Lower lobe of right lung (tissue), 2 donors: ENCODE measurements around the gene GET4. TPM values are rescaled to one million over a fixed set of nuclear protein-coding genes. Genes with fewer than 3 reads are reported as not detected.

Source experiments
- ATAC-seq, 2 donors: fragments of 200-7000 bp; cut with Tn5 transposase; one replicate each; pipeline ENCODE4 v1.9.1; 2020 to 2022; ENCODE audit warnings: mild to moderate bottlenecking in 2 of 2, moderate library complexity in 2 of 2
- DNase-seq: peaks from one replicate; pipeline ENCODE4 v3.0.0-alpha.2; 2020
- H3K27ac ChIP-seq: fragments of 200-600 bp; one replicate; pipeline ENCODE4 v1.8.0; 2022
- H3K27me3 ChIP-seq: fragments of 200-600 bp; one replicate; pipeline ENCODE4 v1.8.0; 2022; ENCODE audit warnings: low read depth
- H3K36me3 ChIP-seq: fragments of 200-600 bp; one replicate; pipeline ENCODE4 v1.8.0; 2022; ENCODE audit warnings: mild to moderate bottlenecking
- H3K4me1 ChIP-seq: fragments of 200-600 bp; one replicate; pipeline ENCODE4 v1.8.0; 2022
- H3K4me3 ChIP-seq: fragments of 200-600 bp; one replicate; pipeline ENCODE4 v1.8.0; 2022; ENCODE audit warnings: mild to moderate bottlenecking
- H3K9me3 ChIP-seq: fragments of 200-600 bp; one replicate; pipeline ENCODE4 v1.8.0; 2022
- CTCF ChIP-seq: fragments of 200-600 bp; IDR thresholded peaks from one replicate; pipeline ENCODE4 v1.8.0; 2022; ENCODE audit warnings: antibody characterized with exemption, mild to moderate bottlenecking
- intact Hi-C: fragments of 100-400 bp; cut with DNase I; formaldehyde crosslinking; loops from one replicate; pipeline ENCODE4 v1.11.0; 2022
- total RNA-seq: library from RNA; stranded (reverse); fragmentation: NEBNext Ultra II Directional; extraction: Animal tissue kit (Norgen Biotek cat#: 25700); gene quantifications from one replicate; pipeline ENCODE4 v1.2.1, GENCODE V29; 2021
- donor health status: DM: no; HTN: yes; CAD: no; lungs with severe emphysema.

Gene GET4
- total RNA-seq, 1 donor from 2014 or later = 31.7 TPM

DNA sequence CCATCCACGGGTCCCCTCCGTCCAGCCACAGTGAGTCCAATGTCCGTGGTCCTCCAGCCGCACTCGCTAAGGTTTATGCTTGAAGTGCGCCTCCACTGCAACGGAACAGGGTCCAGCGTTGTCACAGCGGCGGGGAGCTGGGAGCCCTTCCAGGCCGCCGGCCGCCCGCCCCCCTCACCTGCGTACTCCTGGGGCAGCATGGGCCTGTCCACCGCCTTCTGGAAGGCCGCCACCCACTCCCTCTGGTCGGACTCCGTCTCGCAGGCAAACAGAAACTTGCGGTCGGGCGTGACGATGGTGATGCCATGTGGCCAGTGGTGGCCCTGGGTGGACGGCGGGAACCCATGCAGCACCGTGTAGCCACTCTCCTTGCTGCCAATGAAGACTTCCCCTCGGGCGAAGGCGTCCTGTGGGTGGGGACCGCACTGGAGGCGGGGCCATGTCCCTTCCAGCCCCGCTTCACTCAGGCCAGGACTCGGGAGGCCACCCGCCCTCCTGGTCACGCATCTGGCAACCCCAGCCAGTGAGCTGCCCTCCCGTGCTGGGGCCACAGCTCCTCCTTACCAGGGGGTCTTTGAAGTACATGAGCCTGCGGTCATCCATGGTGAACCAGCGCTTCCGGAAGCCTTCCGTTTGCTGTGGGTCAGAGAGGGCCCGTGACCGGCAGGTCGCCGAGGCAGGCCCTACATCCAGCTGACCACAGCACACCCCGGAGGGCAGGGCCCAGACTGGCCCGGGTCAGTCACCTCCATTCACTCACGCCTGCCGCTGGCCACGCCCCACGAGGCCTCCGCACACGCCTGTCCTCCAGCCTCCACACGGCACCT lies 22.7 kb downstream of the GET4 start:
- Histone ChIP-seq H3K4me1 (peaks cover 11% of the 10 kb centered on the region), H3K27me3 (no peaks in the 10 kb centered on the region), H3K36me3 (peaks cover 56% of the 10 kb centered on the region), H3K27ac (no peak overlapping the region), H3K9me3 (no peaks in the 10 kb centered on the region), H3K4me3 (no peak overlapping the region)
- no peak for TF ChIP-seq CTCF
- intact Hi-C loops = no loop called here
- DNase-seq (no peak), ATAC-seq (no peak)

- Histone ChIP-seq H3K27ac (no peak overlapping the region), H3K36me3 (peaks cover 56% of the 10 kb centered on the region), H3K9me3 (no peaks in the 10 kb centered on the region), H3K4me3 (no peak overlapping the region), H3K4me1 (peaks cover 11% of the 10 kb centered on the region), H3K27me3 (no peaks in the 10 kb centered on the region)
- no peak for ATAC-seq
- TF ChIP-seq CTCF = no peak
- intact Hi-C loops = no loop called here
- DNase-seq = no peak
These were observed 23.5 kb downstream of the GET4 start for GRCh38 chr7:899806-900205.

DNA sequence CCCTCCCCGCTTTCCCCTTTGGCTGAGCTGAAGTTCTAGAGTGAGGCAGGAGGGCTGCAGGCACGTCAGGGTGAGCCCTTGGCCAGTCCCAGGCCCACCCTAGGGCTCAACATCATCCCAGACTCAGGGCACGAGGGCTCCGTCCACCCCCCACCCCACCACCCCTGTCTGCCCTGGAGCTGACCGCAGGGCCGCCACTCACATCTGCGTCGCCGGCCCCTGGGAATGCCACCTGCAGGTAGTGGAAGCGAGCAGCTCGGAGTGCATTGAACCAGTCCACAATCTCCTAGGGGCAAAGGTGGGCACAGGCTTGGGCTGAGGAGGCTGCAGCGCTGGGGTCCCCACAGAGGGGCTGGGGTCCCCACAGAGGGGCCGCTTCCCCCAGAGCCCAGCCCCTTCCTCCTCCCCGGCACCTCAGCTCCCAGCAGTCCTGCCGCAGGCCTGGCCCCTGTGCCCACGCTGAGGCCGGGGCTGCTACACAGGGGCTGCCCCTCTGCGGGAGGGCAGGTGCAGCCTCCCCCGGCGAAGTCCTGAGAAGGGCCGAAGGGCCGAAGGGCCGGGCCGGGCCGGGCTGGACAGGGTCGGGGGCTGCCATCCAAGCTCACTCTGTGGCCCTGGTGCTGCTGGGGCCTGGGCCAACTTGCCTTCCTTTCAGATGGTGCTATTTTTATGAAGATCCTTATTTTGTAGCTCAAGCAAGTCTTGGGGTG lies 24.1 kb downstream of the GET4 start:
- Histone ChIP-seq H3K36me3 (peaks cover 51% of the 10 kb centered on the region), H3K27me3 (no peaks in the 10 kb centered on the region), H3K9me3 (no peaks in the 10 kb centered on the region), H3K4me1 (peaks cover 11% of the 10 kb centered on the region), H3K27ac (no peak overlapping the region), H3K4me3 (no peak overlapping the region)
- DNase-seq (no peak), ATAC-seq (no peak)
- TF ChIP-seq CTCF = no peak
- intact Hi-C loops = no loop called here

DNA sequence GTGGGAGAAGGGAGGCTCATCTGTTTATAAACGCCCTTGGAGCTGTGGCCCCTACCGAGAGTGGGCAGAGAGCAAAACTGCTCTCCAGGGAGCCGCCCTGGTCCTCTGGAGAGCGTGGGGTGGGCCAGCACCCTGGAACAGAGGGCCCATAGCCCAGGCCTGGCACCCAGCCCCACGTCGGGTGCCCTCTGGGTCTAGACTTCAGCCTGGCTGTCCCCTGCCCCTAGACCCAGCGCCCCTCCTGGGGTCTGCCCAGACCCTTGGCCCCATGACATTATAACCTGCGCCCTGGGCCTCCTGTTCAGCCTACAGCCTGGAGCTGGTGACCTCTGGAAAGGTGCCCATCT lies 24.7 kb downstream of the GET4 start:
- intact Hi-C loops = no loop called here
- ATAC-seq = peak; percentile 14 to 16

More for the DNA sequence above, 24.7 kb downstream of the GET4 start:
- Histone ChIP-seq H3K9me3 (no peaks in the 10 kb centered on the region), H3K27me3 (no peaks in the 10 kb centered on the region), H3K27ac (no peak overlapping the region), H3K4me3 (no peak overlapping the region), H3K4me1 (peaks cover 11% of the 10 kb centered on the region), H3K36me3 (peaks cover 46% of the 10 kb centered on the region)
- TF ChIP-seq CTCF = no peak
- no peak for DNase-seq
